ENCODE results near the gene SHOC2. TPM values are rescaled to one million over a fixed set of nuclear protein-coding genes. Genes with fewer than 3 reads are reported as not detected.

Gene SHOC2
- polyA plus RNA-seq, 1 of the 3 experiments (the other 2 are of a cell fraction), result 6.9 TPM

- Histone ChIP-seq H3K79me2 (ENCODE audit: insufficient read depth) (no peaks in the 10 kb centered on the region), H3K9me3 (no peaks in the 10 kb centered on the region), H3F3A (replicated peaks; ENCODE audit: insufficient read depth) (peaks cover 3% of the 10 kb centered on the region), H3K9me2 (no peaks in the 10 kb centered on the region), H3K9ac (no peak overlapping the region), H3K27me3 (ENCODE audit: insufficient read depth) (no peaks in the 10 kb centered on the region), H2AFZ (ENCODE audit: low read depth) (no peak overlapping the region), H3K4me2 (no peak overlapping the region), H4K20me1 (ENCODE audit: insufficient read depth) (no peaks in the 10 kb centered on the region), H3K27ac (ENCODE audit: low read depth in 2 of 2, low read length in 1 of 2) (no peak overlapping the region), H3K4me3 (ENCODE audit: low read depth in 2 of 2, low read length in 1 of 2) (no peak overlapping the region), H3K4me1 (ENCODE audit: control insufficient read depth in 1 of 2, insufficient read depth in 2 of 2, low read depth in 1 of 2, low read length in 1 of 2) (peaks cover 5 to 9% of the 10 kb centered on the region in 2 experiments; a peak in 3 of 4 replicates), H3K36me3 (replicated peaks in 1 of 2; ENCODE audit: control insufficient read depth in 1 of 2, insufficient read depth in 2 of 2, low read length in 1 of 2) (peaks cover 50 to 58% of the 10 kb centered on the region in 2 experiments)
- DNase-seq, result no peak
- ChIA-PET CTCF (interaction anchor here (1.1 to 3.3 kb wide), 3 partner anchors 7 to 155 kb away, joined by 3 to 20 read pairs (median 12); no protein-coding TSS in a partner anchor), POLR2A (no interaction called here)
- 98% methylated on average over 2 of the region's 2 CpGs for WGBS (ENCODE audit: low lambda C conversion rate)
- no peak for TF ChIP-seq ELF1 (IDR thresholded peaks at IDR 0.05)
- TF ChIP-seq RAD21 (IDR thresholded peaks at IDR 0.05; ENCODE audit: low read length), result no peak
- TF ChIP-seq RXRA (IDR thresholded peaks at IDR 0.05; ENCODE audit: borderline replicate concordance, low read depth), result no peak
- TF ChIP-seq CTCF (IDR thresholded peaks at IDR 0.05), result no peak
- no peak for TF ChIP-seq MXI1 (IDR thresholded peaks at IDR 0.05; ENCODE audit: low read depth, low read length)
These were observed 18.4 kb upstream of the SHOC2 start for GRCh38 chr10:110900983-110901382.

- peaks cover 40 to 48% of the 10 kb centered on the region in 2 experiments for H3K36me3 ChIP-seq (replicated peaks in 1 of 2; ENCODE audit: control insufficient read depth in 1 of 2, insufficient read depth in 2 of 2, low read length in 1 of 2)
- no peak overlapping the region for H3K4me2 ChIP-seq
- peaks cover 3% of the 10 kb centered on the region for H3F3A ChIP-seq (replicated peaks; ENCODE audit: insufficient read depth)
- POLR2A ChIA-PET, result interaction anchor here (0.6 kb wide), 1 partner anchor 152 kb away, joined by 3 read pairs; no protein-coding TSS in a partner anchor
- H3K27me3 ChIP-seq (ENCODE audit: insufficient read depth), result no peaks in the 10 kb centered on the region
- no peaks in the 10 kb centered on the region for H3K79me2 ChIP-seq (ENCODE audit: insufficient read depth)
- H3K4me3 ChIP-seq (ENCODE audit: low read depth in 2 of 2, low read length in 1 of 2), result no peak overlapping the region
- no peaks in the 10 kb centered on the region for H3K9me2 ChIP-seq
- H3K9ac ChIP-seq, result no peak overlapping the region
- CTCF ChIA-PET, result interaction anchor here (0.8 to 3.3 kb wide), 7 partner anchors 9 to 301 kb away, joined by 3 to 20 read pairs (median 4); no protein-coding TSS in a partner anchor
- 86% methylated on average over 7 of the region's 7 CpGs for WGBS (ENCODE audit: low lambda C conversion rate)
- DNase-seq, result no peak
- H3K27ac ChIP-seq (ENCODE audit: low read depth in 2 of 2, low read length in 1 of 2), result no peak overlapping the region; a peak in 1 of 4 replicates
- no peak overlapping the region for H2AFZ ChIP-seq (ENCODE audit: low read depth)
- no peaks in the 10 kb centered on the region for H4K20me1 ChIP-seq (ENCODE audit: insufficient read depth)
- H3K4me1 ChIP-seq (ENCODE audit: control insufficient read depth in 1 of 2, insufficient read depth in 2 of 2, low read depth in 1 of 2, low read length in 1 of 2), result peaks cover 5 to 9% of the 10 kb centered on the region in 2 experiments; a peak in 3 of 4 replicates
- no peaks in the 10 kb centered on the region for H3K9me3 ChIP-seq
- no peak for TF ChIP-seq RCOR1 (IDR thresholded peaks at IDR 0.05; ENCODE audit: low read length)
- TF ChIP-seq PBX3 (IDR thresholded peaks at IDR 0.05), result no peak
- TF ChIP-seq YY1 (IDR thresholded peaks at IDR 0.05; ENCODE audit: low read depth), result no peak
- TF ChIP-seq REST (IDR thresholded peaks at IDR 0.05; ENCODE audit: low read depth, low read length), result no peak
- TF ChIP-seq NFIC (IDR thresholded peaks at IDR 0.05; ENCODE audit: borderline replicate concordance), result no peak
- no peak for TF ChIP-seq TCF12 (IDR thresholded peaks at IDR 0.05)
- TF ChIP-seq FOXJ3 (CRISPR knock-in tag; IDR thresholded peaks at IDR 0.05), result no peak
- TF ChIP-seq RXRA (IDR thresholded peaks at IDR 0.05; ENCODE audit: borderline replicate concordance, low read depth), result no peak
- no peak for TF ChIP-seq JUND (IDR thresholded peaks at IDR 0.05)
- TF ChIP-seq USF2 (IDR thresholded peaks at IDR 0.05; ENCODE audit: borderline replicate concordance, low read depth, low read length), result no peak
- no peak for TF ChIP-seq IRF3 (IDR thresholded peaks at IDR 0.05; ENCODE audit: low read depth, low read length)
- no peak for TF ChIP-seq SIN3A (IDR thresholded peaks at IDR 0.05; ENCODE audit: borderline replicate concordance, low read depth, low read length)
These were observed 17.2 kb upstream of the SHOC2 start for GRCh38 chr10:110901954-110902819.

All from SK-N-SH (cell line).